ENCODE results near the gene CD58. TPM values are rescaled to one million over a fixed set of nuclear protein-coding genes. Genes with fewer than 3 reads are reported as not detected.

CD58 gene
- total RNA-seq, 1 experiment from 2014 or later, result 11.0 TPM

- no peak for DNase-seq (ENCODE audit: unreplicated experiment)
- Mint-ChIP-seq H3K9me3 (ENCODE audit: unreplicated experiment) (no peaks in the 10 kb centered on the region), H3K4me3 (ENCODE audit: unreplicated experiment) (no peak overlapping the region), H3K27me3 (ENCODE audit: insufficient read depth, unreplicated experiment) (no peaks in the 10 kb centered on the region), H3K4me1 (ENCODE audit: insufficient read depth, unreplicated experiment) (no peaks in the 10 kb centered on the region), H3K36me3 (ENCODE audit: insufficient read depth, unreplicated experiment) (no peaks in the 10 kb centered on the region), H3K27ac (ENCODE audit: low read depth, unreplicated experiment) (no peak overlapping the region)
- ChIA-PET CTCF (interaction anchor here (0.6 to 2.7 kb wide), 4 partner anchors 12 to 333 kb away, joined by 3 to 22 read pairs (median 7); no protein-coding TSS in a partner anchor), POLR2A (interaction anchor here (0.7 to 1.1 kb wide), 2 partner anchors 10 to 322 kb away, joined by 3 read pairs; no protein-coding TSS in a partner anchor)
- intact Hi-C loops (cut with micrococcal nuclease), result no loop called here
- TF ChIP-seq CTCF (IDR thresholded peaks at IDR 0.05; ENCODE audit: unreplicated experiment), result no peak
- no TSS peak for BruUV-seq (replicated peaks)
Measured at GRCh38 chr1:116472431-116472961, 98.3 kb downstream of the CD58 start.

GRCh38 chr1:116471241-116471640 lies 99.6 kb downstream of the CD58 start:
- ChIA-PET POLR2A (interaction anchor here (0.7 kb wide), 1 partner anchor 94 kb away, joined by 3 read pairs; no protein-coding TSS in a partner anchor), CTCF (interaction anchor here (3.0 kb wide), 1 partner anchor 14 kb away, joined by 14 read pairs; no protein-coding TSS in a partner anchor)
- H3K9me3 Mint-ChIP-seq (ENCODE audit: unreplicated experiment), result no peaks in the 10 kb centered on the region
- H3K36me3 Mint-ChIP-seq (ENCODE audit: insufficient read depth, unreplicated experiment), result no peaks in the 10 kb centered on the region
- no peak overlapping the region for H3K27ac Mint-ChIP-seq (ENCODE audit: low read depth, unreplicated experiment)
- H3K4me1 Mint-ChIP-seq (ENCODE audit: insufficient read depth, unreplicated experiment), result no peaks in the 10 kb centered on the region
- no peak for DNase-seq (ENCODE audit: unreplicated experiment)
- TF ChIP-seq CTCF (IDR thresholded peaks at IDR 0.05; ENCODE audit: unreplicated experiment), result no peak
- no TSS peak for BruUV-seq (replicated peaks)
- no peak overlapping the region for H3K4me3 Mint-ChIP-seq (ENCODE audit: unreplicated experiment)
- intact Hi-C loops (cut with micrococcal nuclease), result no loop called here
- H3K27me3 Mint-ChIP-seq (ENCODE audit: insufficient read depth, unreplicated experiment), result peaks cover 4% of the 10 kb centered on the region

GRCh38 chr1:116470671-116471070 lies 100.2 kb downstream of the CD58 start:
- H3K27ac Mint-ChIP-seq (ENCODE audit: low read depth, unreplicated experiment), result no peak overlapping the region
- BruUV-seq (replicated peaks), result no TSS peak
- CTCF ChIA-PET, result interaction anchor here (3.0 kb wide), 1 partner anchor 15 kb away, joined by 14 read pairs; no protein-coding TSS in a partner anchor
- POLR2A ChIA-PET, result no interaction called here
- no peak overlapping the region for H3K4me3 Mint-ChIP-seq (ENCODE audit: unreplicated experiment)
- no peaks in the 10 kb centered on the region for H3K9me3 Mint-ChIP-seq (ENCODE audit: unreplicated experiment)
- H3K36me3 Mint-ChIP-seq (ENCODE audit: insufficient read depth, unreplicated experiment), result no peaks in the 10 kb centered on the region
- DNase-seq (ENCODE audit: unreplicated experiment), result no peak
- H3K27me3 Mint-ChIP-seq (ENCODE audit: insufficient read depth, unreplicated experiment), result peaks cover 9% of the 10 kb centered on the region
- intact Hi-C loops (cut with micrococcal nuclease), result no loop called here
- no peaks in the 10 kb centered on the region for H3K4me1 Mint-ChIP-seq (ENCODE audit: insufficient read depth, unreplicated experiment)
- TF ChIP-seq CTCF (IDR thresholded peaks at IDR 0.05; ENCODE audit: unreplicated experiment), result no peak

- intact Hi-C loops (cut with micrococcal nuclease), result no loop called here
- BruUV-seq (replicated peaks), result no TSS peak
- ChIA-PET CTCF (interaction anchor here (0.7 to 1.0 kb wide), 2 partner anchors 15 to 328 kb away, joined by 3 read pairs; no protein-coding TSS in a partner anchor), POLR2A (interaction anchor here (0.5 kb wide), 1 partner anchor 314 kb away, joined by 5 read pairs; no protein-coding TSS in a partner anchor)
- Mint-ChIP-seq H3K27ac (ENCODE audit: low read depth, unreplicated experiment) (no peak overlapping the region), H3K9me3 (ENCODE audit: unreplicated experiment) (no peaks in the 10 kb centered on the region), H3K36me3 (ENCODE audit: insufficient read depth, unreplicated experiment) (no peaks in the 10 kb centered on the region), H3K27me3 (ENCODE audit: insufficient read depth, unreplicated experiment) (peaks cover 34% of the 10 kb centered on the region), H3K4me1 (ENCODE audit: insufficient read depth, unreplicated experiment) (no peaks in the 10 kb centered on the region), H3K4me3 (ENCODE audit: unreplicated experiment) (no peak overlapping the region)
- no peak for TF ChIP-seq CTCF (IDR thresholded peaks at IDR 0.05; ENCODE audit: unreplicated experiment)
- peak; percentile 13 for DNase-seq (ENCODE audit: unreplicated experiment)
Measured at GRCh38 chr1:116466810-116467557, 103.8 kb downstream of the CD58 start.

All from MCF 10A (cell line).